ENCODE data around the gene CERS1.

CERS1 gene

GRCh38 chr19:18865106-18865972 is 30.6 kb downstream of the CERS1 start:
- no peak for TF ChIP-seq EZH2phosphoT487 (IDR thresholded peaks at IDR 0.05; ENCODE audit: low read depth)
- TF ChIP-seq, protein P1, sequence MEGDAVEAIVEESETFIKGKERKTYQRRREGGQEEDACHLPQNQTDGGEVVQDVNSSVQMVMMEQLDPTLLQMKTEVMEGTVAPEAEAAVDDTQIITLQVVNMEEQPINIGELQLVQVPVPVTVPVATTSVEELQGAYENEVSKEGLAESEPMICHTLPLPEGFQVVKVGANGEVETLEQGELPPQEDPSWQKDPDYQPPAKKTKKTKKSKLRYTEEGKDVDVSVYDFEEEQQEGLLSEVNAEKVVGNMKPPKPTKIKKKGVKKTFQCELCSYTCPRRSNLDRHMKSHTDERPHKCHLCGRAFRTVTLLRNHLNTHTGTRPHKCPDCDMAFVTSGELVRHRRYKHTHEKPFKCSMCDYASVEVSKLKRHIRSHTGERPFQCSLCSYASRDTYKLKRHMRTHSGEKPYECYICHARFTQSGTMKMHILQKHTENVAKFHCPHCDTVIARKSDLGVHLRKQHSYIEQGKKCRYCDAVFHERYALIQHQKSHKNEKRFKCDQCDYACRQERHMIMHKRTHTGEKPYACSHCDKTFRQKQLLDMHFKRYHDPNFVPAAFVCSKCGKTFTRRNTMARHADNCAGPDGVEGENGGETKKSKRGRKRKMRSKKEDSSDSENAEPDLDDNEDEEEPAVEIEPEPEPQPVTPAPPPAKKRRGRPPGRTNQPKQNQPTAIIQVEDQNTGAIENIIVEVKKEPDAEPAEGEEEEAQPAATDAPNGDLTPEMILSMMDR (IDR thresholded peaks at IDR 0.05; ENCODE audit: low read depth, low read length), result no peak

DNA sequence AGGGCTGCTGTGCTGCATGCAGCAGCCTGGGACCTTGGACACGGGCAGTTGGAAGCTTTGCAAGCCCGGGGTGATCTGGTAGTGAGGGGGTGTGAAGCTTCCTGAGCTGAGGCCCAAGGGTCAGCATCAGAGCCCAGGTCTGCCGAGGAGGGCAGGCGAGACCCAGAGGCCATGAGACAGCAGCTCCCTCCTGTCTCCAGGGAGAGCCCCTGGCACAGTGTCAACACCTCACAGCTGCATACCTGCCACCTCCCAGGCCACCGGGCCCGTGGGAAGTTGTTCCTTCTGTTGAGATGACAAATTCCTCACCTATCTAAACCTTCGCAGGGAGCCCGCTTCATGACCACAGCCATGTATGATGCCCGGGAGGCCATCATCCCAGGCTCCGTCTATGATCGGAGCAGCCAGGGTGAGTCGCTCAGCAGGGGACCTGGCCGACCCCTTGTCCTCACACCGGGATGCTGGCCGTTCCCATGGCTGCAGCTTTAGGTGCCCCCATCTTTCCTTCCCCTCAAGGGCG is 32.1 kb downstream of the CERS1 start:
- peaks cover 19% of the 10 kb centered on the region for H3K4me1 ChIP-seq (ENCODE audit: low read length)
- no peaks in the 10 kb centered on the region; the same call in 1 of the 2 replicates for H4K20me1 ChIP-seq (ENCODE audit: insufficient read depth, low read length)
- H3K9me3 ChIP-seq (ENCODE audit: insufficient read depth, low read length), result no peaks in the 10 kb centered on the region
- no peak overlapping the region for H3K4me2 ChIP-seq (ENCODE audit: low read length)
- peaks cover 78% of the 10 kb centered on the region for H3K36me3 ChIP-seq (replicated peaks; ENCODE audit: low read depth, low read length)
- no peaks in the 10 kb centered on the region for H3K27me3 ChIP-seq (ENCODE audit: low read depth, low read length)
- H3K27ac ChIP-seq (ENCODE audit: low read length), result no peak overlapping the region
- TF ChIP-seq, protein P1 (IDR thresholded peaks at IDR 0.05; ENCODE audit: low read depth, low read length), result no peak
- no peak for TF ChIP-seq EZH2phosphoT487 (IDR thresholded peaks at IDR 0.05; ENCODE audit: low read depth)
- no peak overlapping the region for H3K4me3 ChIP-seq (ENCODE audit: low read length)
- peaks cover 12% of the 10 kb centered on the region; the same call in 1 of the 2 replicates for H3K79me2 ChIP-seq (ENCODE audit: low read length)
- no peak overlapping the region for H3K9ac ChIP-seq (ENCODE audit: low read length)
- H2AFZ ChIP-seq (ENCODE audit: low read depth, low read length), result no peak overlapping the region

More at GRCh38 chr19:18865106-18865972, 30.6 kb downstream of the CERS1 start:
- no peak overlapping the region for H3K9ac ChIP-seq (ENCODE audit: low read length)
- no peak overlapping the region for H3K4me3 ChIP-seq (ENCODE audit: low read length)
- no peak overlapping the region for H3K27ac ChIP-seq (ENCODE audit: low read length)
- H3K4me1 ChIP-seq (ENCODE audit: low read length), result peaks cover 16% of the 10 kb centered on the region
- H3K27me3 ChIP-seq (ENCODE audit: low read depth, low read length), result no peaks in the 10 kb centered on the region
- H3K36me3 ChIP-seq (replicated peaks; ENCODE audit: low read depth, low read length), result peaks cover 68% of the 10 kb centered on the region
- peaks cover 12% of the 10 kb centered on the region; the same call in 1 of the 2 replicates for H3K79me2 ChIP-seq (ENCODE audit: low read length)
- H3K4me2 ChIP-seq (ENCODE audit: low read length), result no peak overlapping the region
- no peaks in the 10 kb centered on the region for H3K9me3 ChIP-seq (ENCODE audit: insufficient read depth, low read length)
- no peak overlapping the region for H2AFZ ChIP-seq (ENCODE audit: low read depth, low read length)
- no peaks in the 10 kb centered on the region; the same call in 1 of the 2 replicates for H4K20me1 ChIP-seq (ENCODE audit: insufficient read depth, low read length)

GRCh38 chr19:18862976-18863842 is 32.7 kb downstream of the CERS1 start:
- H3K4me2 ChIP-seq (ENCODE audit: low read length), result no peak overlapping the region
- H3K4me1 ChIP-seq (ENCODE audit: low read length), result peaks cover 19% of the 10 kb centered on the region
- TF ChIP-seq, protein P1 (IDR thresholded peaks at IDR 0.05; ENCODE audit: low read depth, low read length), result no peak
- TF ChIP-seq EZH2phosphoT487 (IDR thresholded peaks at IDR 0.05; ENCODE audit: low read depth), result no peak
- peaks cover 80% of the 10 kb centered on the region for H3K36me3 ChIP-seq (replicated peaks; ENCODE audit: low read depth, low read length)
- peaks cover 12% of the 10 kb centered on the region; the same call in 1 of the 2 replicates for H3K79me2 ChIP-seq (ENCODE audit: low read length)
- H3K4me3 ChIP-seq (ENCODE audit: low read length), result no peak overlapping the region
- H3K27me3 ChIP-seq (ENCODE audit: low read depth, low read length), result no peaks in the 10 kb centered on the region
- no peak overlapping the region for H2AFZ ChIP-seq (ENCODE audit: low read depth, low read length)
- no peaks in the 10 kb centered on the region for H3K9me3 ChIP-seq (ENCODE audit: insufficient read depth, low read length)
- H3K27ac ChIP-seq (ENCODE audit: low read length), result no peak overlapping the region
- H3K9ac ChIP-seq (ENCODE audit: low read length), result no peak overlapping the region
- no peaks in the 10 kb centered on the region; the same call in 1 of the 2 replicates for H4K20me1 ChIP-seq (ENCODE audit: insufficient read depth, low read length)
